GM08714 (cell line): Measurements from ENCODE around the gene DPH2.

Experiments
- H3K4me3 ChIP-seq: fragments of 200-500 bp; sonication (Bioruptor generic); 2 replicates; pipeline ENCODE4 v1.5.1; 2014; ENCODE audit warnings: mild to moderate bottlenecking, low read length, inconsistent platforms
- ZNF274 ChIP-seq: IDR thresholded peaks from 2 replicates; pipeline ENCODE4 v1.6.1; 2012; ENCODE audit warnings: mild to moderate bottlenecking, low read depth, low read length

DPH2 gene

DNA sequence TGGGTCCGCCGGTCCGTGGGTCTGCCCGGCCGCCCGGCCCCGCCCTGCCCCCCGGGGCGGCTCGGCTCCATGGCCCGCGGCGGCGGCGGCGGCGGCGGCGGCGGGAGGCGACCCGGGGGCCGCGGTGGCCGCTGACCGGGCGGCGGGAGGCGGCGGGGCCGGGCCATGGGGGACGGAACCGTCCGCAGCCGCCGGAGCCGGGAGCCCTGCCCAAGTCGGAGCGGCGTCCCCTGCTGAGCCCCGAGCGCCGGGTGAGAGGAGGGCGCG lies 9.4 kb downstream of the DPH2 start:
- no peak for TF ChIP-seq ZNF274
- H3K4me3 ChIP-seq, result peak overlapping the region; percentile 62

DNA sequence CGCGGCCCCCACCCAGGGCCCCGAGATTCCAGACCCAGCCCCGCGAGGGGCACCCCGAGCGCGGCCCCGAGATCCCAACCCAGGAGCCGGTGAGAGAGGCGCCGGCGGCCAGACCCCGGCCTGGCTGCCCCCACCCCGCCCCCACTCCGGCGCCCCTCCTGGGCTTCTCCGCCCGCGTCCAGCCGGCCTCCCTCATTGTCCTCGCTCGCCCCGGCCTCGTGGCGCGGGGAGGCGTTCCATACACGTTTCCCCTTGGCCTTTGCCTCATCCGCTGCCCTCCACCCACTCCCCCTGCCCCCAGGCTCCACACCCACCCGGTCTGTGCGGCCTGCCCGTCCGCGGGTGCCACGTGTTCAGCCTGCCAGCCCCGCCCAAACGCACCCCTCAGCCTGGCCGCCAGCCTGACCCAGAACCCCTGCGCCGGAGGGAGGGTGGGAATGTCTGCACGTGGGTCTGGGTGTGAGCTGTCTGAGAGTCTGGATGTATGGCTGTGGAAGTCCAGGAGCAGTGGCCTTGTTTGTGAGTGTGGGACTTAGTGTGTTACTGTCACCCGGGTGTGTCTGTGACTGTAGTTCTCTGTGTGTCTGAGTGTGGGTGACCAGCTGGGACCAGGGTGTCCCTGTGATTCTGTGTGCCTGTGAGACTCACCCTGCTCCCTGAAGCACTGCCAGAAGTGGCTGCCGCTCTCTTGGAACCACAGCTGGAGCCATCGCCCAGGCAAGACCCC lies 9.9 kb downstream of the DPH2 start:
- peak overlapping the region; percentile 62 for H3K4me3 ChIP-seq
- no peak for TF ChIP-seq ZNF274

DNA sequence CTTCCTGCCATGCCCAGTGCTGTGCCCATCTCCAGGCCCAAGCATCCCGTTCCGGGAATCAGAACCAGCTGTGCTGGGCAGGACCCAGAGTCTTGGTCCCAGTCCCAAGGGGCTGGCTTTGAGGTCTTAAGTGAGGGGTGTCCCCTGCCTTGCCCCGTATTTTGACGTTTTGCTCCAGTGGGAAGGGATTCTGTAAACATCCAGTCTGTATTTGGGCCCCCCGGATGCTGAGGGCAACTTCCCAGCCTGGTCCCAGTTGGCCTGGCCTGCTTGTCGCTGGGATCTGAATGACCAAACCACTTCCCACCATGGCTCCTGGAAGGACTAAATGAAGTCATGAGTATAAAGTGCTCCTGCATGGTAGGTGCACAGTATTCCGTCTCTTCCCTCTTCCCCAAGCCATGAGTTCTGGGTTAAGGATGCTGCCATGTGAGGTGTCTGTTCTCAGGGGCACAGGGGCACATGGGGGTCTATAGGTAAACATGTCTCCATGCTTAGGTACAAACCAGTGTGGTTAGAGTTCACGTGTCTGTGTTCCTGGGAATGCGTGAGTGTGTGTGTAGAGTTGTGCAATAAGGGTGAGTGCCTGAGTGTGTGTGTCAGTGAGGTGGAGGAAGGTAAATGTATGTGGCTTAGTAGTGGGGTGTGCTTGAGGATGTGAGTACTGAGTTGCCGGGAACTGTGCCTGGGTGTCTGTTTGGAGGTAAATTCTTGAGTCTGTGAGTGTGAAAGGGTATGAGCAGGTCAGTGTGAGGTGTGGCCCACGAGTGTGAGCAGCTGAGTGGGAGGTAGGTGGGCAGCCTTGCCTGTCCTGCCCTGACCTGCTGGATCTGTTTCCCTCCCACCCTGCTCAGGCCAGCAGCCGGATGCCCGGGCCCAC lies 10.7 kb downstream of the DPH2 start:
- TF ChIP-seq ZNF274, result no peak
- peak overlapping the region; percentile 62; the same call in 1 of the 2 replicates for H3K4me3 ChIP-seq

DNA sequence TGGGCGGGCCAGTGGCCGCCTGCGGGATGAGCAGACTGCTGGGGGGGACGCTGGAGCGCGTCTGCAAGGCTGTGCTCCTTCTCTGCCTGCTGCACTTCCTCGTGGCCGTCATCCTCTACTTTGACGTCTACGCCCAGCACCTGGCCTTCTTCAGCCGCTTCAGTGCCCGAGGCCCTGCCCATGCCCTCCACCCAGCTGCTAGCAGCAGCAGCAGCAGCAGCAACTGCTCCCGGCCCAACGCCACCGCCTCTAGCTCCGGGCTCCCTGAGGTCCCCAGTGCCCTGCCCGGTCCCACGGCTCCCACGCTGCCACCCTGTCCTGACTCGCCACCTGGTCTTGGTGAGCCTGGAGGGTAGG lies 11.3 kb downstream of the DPH2 start:
- no peak overlapping the region; the same call in 1 of the 2 replicates for H3K4me3 ChIP-seq
- no peak for TF ChIP-seq ZNF274

DNA sequence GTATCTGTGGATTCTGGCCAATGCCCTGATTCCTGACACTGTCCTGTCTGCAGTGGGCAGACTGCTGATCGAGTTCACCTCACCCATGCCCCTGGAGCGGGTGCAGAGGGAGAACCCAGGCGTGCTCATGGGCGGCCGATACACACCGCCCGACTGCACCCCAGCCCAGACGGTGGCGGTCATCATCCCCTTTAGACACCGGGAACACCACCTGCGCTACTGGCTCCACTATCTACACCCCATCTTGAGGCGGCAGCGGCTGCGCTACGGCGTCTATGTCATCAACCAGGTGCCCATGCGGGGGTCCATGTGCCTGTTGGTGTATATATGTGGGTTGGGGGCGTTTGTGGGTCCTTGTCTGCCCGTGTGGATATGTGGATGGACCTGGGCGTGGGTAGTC lies 11.8 kb downstream of the DPH2 start:
- no peak for TF ChIP-seq ZNF274
- H3K4me3 ChIP-seq, result no peak overlapping the region

DNA sequence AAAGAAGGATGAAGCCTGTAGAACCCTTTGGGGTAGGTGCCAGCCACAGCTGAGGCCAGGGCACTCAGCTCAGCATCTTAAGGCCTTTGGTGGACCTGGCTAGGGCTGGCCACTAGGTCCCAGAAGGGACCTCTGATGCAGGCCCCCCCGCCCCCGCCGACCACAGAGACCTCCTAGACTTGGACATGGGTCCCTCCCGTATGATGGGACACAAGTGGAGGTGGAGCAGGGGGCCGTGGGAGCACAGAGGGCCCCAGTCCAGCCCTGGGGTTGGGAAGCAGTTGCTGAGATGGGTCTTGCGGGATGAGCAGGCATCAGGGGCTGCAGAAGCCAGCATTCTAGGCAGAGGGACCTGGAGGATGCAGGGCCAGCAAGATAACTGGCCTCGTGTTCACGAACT lies 12.4 kb downstream of the DPH2 start:
- no peak overlapping the region for H3K4me3 ChIP-seq
- no peak for TF ChIP-seq ZNF274

DNA sequence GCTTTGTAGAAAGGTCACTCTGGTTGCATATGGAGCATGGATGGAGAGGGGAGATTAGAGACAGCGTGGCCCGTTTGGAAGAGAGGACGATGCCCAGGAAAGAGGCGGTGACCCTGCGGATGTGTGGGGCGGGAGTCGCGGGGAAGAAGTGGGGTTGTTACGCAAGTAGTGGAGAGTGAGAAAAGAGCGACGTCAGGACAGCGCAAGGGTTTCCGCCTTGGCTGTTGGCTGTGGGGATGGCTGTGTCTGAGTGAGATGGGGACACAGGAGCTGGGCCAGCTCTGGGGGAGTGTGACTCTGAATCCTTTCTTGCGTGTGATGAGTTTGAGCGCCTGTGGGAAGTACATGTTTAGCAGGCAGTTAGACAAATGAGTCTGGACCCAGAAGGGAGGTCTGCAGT lies 13.0 kb downstream of the DPH2 start:
- no peak overlapping the region for H3K4me3 ChIP-seq
- no peak for TF ChIP-seq ZNF274

DNA sequence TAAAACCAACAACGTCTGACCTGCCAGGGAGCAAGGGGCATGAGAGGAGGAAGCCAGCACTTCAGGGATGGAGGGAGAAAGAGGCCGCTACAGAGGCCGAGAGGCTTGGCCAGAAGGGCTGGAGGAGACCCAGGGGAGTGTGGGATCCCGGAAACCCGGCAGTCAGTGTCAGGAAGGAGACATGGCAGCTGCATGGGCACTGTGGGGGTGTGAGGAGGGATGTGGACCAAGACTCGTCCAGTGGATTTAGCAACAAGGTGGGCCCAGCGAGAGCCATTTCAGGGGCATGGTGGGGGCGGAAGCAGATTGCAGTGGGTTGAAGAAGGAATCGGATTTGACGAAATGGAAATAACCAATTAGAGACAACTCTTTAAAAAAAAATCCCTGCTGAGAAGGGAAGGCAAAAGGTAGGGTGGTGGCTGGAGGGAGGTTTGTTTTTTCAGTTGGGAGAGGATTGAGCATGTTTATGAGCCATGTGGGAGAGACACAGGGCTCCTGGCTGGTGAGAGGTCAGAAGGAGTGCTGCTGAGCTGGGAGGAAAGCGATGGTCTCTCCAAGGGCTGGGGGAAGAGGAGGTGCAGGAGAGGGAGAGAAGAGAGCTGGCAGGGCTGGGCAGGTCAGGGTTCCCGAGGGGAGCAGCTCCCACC lies 13.6 kb downstream of the DPH2 start:
- TF ChIP-seq ZNF274, result no peak
- no peak overlapping the region for H3K4me3 ChIP-seq

DNA sequence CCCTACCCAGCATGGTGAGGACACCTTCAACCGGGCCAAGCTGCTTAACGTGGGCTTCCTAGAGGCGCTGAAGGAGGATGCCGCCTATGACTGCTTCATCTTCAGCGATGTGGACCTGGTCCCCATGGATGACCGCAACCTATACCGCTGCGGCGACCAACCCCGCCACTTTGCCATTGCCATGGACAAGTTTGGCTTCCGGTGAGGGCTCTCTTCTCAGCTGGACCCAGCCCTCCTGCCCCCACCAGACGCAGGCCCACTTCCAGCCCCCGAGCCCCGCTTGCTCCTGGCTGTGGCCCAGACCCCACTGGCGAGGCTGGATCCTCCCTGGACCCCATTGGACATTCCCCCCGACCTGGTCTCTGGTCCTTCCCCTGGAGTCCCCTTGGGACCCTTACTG lies 15.0 kb downstream of the DPH2 start:
- H3K4me3 ChIP-seq, result no peak overlapping the region
- TF ChIP-seq ZNF274, result no peak

DNA sequence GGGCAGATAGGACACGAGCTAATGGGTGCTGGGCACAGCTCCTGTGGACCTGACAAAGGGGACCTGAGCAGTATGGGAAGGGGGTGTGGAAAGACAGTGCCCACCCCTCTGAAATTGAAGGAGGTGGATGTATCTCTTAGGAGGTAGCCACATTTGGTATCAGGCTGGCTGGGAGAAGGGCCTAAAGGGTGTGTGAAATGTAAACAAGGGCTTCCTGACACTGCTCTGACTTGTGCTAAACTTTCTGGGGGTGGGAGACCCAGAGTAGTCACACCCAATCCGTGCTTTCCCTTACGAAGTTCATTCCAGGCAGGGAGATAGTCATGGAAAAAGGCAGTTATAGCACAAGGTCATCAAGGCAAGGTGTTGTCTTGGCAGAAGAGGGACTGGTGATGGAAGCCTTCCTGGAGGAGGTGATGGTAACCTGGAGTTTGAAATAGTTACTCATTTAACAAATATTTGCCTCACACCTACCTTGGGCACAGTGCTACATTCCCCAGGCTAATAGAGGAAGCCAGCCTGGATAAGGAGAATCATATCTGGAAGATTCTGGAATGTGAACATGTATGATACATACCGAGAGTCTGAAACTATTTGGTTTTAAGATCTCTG lies 16.3 kb downstream of the DPH2 start:
- TF ChIP-seq ZNF274, result no peak
- no peak overlapping the region for H3K4me3 ChIP-seq

DNA sequence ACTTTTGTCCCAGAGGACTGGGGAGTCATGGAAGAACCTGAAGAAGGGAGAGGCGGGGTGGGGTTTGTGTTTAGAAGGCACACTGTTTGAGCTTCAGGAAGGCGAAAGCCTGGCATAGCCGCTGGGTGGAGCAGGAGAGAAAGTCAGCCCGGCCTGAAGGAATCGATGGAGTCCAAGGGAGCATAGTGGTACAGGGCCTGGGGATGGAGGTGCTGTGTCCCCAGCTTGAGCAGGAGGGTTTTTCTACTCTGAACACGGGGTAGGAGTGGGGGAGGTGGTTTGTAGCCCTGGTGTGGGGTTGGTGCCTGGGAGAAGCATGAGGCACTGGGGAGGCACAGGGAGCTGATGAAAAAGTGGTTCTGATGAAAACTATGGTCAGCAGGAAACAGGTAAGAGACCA lies 16.9 kb downstream of the DPH2 start:
- TF ChIP-seq ZNF274, result no peak
- H3K4me3 ChIP-seq, result no peak overlapping the region

DNA sequence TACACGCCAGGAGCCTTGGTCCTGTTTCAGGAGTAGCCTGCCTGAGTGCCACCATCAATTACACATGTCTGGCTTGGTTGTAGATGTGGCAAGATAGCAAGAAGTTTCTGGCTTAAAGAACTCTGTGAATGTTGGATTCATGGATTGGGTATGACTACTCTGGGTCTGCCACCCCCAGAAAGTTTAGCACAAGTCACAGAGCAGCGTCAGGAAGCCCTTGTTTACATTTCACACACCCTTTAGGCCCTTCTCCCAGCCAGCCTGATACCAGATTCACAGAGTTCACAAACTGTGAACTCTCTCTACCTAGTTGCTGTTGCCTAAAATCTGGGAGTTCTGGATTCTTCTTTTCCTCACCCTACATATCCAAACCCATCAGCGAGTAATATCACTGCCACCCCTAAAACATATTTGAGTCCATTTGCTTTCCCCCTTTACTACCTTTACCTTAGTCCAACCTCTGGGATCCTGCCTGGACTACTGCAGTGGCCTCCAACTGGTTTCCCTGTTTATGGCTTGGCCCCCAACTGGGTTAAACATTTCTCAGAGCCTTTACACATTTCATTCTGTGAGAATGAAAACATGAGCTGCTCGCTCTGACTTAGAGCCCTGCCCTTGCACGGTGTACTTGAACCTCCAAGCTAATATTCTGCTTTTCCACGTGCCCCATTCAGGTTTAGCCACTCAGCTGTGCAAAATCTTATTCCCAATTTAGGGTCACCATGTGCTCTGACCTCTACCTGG lies 17.5 kb downstream of the DPH2 start:
- no peak for TF ChIP-seq ZNF274
- H3K4me3 ChIP-seq, result no peak overlapping the region

DNA sequence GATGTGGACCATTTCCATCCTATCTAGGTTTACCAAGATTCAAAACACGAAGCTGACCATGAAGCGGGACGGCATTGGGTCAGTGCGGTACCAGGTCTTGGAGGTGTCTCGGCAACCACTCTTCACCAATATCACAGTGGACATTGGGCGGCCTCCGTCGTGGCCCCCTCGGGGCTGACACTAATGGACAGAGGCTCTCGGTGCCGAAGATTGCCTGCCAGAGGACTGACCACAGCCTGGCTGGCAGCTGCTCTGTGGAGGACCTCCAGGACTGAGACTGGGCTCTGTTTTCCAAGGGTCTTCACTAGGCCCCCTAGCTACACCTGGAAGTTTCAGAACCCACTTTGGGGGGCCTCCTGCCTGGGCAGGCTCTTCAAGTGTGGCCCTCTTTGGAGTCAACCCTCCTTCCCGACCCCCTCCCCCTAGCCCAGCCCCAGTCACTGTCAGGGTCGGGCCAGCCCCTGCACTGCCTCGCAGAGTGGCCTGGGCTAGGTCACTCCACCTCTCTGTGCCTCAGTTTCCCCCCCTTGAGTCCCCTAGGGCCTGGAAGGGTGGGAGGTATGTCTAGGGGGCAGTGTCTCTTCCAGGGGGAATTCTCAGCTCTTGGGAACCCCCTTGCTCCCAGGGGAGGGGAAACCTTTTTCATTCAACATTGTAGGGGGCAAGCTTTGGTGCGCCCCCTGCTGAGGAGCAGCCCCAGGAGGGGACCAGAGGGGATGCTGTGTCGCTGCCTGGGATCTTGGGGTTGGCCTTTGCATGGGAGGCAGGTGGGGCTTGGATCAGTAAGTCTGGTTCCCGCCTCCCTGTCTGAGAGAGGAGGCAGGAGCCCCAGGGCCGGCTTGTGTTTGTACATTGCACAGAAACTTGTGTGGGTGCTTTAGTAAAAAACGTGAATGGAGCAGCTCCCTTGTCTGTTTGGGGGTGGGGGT lies 20.7 kb downstream of the DPH2 start:
- no peak for TF ChIP-seq ZNF274
- H3K4me3 ChIP-seq, result peak overlapping the region; percentile 73; the same call in 1 of the 2 replicates
